HG02763 (cell line): Measurements from ENCODE around the gene PECR.

Experiments
- ATAC-seq: cut with Tn5 transposase; IDR thresholded peaks from one replicate; pipeline ENCODE4 v1.9.1; 2021; ENCODE audit warnings: mild to moderate bottlenecking, moderate library complexity; ENCODE audit not compliant: unreplicated experiment

Gene PECR

DNA sequence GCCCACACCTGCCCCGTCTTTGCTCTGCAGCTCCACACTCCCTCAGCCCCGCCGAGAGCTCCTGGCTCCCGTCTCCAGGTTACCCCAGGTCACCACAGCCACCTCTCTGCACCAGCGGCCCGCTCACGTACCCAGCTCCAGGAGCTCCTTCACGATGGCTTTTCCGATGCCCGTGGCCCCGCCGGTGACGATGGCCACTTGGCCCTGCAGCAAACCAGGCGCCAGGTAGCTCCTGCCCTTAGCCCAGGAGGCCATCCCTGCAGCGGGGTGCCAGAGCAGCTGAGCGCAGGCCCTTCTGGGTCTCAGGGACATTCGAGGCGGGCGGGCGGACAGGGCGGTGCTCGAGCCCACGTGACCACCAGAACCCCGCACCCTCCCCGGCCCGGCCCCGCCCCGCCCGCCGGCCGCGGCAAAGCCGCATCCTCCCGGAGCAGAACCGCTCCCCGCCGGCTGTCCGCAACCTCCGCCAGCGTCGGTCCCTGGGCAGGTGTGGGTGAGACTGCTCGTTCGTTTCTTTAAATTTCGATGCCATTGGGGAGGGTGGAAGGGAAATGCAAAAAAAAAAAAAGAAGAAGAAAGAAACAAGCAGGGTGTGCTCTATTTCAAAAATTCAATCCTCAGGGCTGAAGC, at the start of gene PECR, which contains the start of gene TMEM169:
Gene PECR (minus strand): TSS at position 323 of the 630 bp plus-strand sequence. CDS start 68 bp downstream, at position 255.
Gene TMEM169 (plus strand): TSS at position 433 of the 630 bp plus-strand sequence. CDS start 14,045 bp downstream, outside the sequence.
- peak; percentile 94 for ATAC-seq

DNA sequence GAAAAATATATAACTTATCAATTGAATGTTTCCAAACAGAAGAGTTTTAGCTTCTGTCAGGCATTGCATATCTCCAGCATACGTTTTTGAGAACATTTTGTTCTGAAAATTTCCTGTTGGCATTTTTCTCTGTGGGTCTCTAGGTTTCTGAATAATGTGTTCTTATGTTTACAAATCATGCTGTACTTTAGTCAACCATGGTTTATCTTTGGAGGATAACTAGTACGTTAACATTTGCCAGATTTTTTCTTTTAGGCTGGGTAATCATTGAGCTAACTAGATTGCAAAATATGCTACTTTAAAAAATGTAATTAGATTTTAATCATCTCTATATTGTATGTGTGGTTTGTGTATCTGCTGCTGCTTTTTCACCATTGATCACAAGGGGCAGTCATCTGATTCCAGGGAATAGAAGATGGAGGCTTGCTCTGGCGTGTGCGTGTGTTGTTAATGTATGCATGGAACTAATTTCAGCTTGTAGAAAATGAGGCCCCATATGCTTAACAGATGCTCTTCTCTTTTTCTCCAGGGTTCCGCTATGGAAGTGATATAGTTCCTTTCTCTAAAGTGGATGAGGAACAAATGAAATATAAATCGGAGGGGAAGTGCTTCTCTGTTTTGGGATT, 48.9 kb upstream of the PECR start:
- no peak for ATAC-seq

DNA sequence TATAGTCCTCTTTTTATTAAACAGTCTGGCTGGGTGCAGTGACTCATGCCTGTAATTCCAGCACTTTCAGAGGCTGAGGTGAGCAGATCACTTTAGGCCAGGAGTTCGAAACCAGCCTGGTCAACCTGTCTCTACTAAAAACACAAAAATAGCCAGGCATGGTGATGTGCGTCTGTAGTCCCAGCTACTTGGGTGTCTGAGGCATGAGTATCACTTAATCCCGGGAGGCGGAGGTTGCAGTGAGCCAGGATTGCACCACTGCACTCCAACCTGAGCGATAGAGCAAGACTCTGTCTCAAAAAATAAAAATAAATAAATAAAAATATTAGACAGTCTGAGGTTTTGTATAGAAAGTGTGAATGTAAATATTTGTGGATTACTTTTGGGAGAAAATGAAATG, 45.3 kb upstream of the PECR start:
- no peak for ATAC-seq

DNA sequence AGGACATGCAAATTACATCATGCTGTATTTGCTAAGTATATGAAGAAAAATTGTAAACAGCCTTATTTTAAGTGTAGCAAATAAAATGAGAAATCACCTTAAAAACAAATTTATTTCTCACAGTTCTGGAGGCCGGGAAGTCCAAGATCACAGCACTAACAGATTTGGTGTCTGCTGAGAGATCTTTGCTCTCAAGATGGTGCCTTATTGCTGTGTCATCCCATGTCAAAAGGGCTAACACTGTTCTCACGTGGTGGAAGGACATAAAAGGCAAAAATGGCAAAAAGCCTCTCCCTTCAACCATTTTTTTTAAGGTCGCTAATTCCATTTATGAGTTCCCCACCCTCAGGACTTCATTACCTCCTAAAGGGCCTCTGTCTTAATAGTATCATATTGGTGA, 39.6 kb upstream of the PECR start:
- no peak for ATAC-seq

DNA sequence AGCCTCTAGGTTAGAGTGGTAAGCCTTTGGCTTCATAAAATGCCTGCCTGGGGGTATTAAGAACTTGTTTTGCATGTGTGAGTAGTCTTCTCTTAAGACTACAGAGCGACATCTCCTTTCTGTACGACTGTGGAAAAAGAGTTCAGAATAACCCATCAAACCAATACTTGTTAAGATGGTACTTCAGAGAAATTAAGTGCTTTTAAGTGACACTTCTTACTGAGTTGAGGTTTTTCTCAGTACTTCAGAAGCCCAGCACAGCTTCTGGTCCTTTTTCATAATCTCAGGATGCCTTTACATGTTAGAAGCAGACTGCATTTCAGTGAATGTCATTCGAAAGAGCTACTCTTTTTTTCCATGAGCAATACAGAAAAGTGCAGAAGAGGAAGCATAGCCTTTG, 38.4 kb upstream of the PECR start:
- no peak for ATAC-seq

DNA sequence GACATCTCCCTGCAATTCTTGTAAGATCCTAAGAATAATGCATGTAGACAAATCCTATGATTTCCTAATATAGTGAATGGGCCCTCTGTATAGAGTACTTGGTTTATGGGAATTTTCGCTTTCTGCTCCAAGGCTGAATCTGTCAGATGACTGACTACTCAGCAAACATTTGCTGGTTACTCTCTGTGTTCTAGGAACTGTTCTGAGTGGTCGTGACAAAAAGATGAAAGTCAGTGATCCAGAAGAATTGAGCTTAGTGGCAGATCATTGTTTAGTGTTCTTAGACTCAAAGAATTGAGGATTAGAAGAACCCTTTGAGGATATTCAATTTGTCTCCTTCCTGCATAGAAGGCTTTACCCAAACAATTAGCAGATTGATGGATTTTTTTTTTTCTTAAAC, 37.5 kb upstream of the PECR start:
- no peak for ATAC-seq

DNA sequence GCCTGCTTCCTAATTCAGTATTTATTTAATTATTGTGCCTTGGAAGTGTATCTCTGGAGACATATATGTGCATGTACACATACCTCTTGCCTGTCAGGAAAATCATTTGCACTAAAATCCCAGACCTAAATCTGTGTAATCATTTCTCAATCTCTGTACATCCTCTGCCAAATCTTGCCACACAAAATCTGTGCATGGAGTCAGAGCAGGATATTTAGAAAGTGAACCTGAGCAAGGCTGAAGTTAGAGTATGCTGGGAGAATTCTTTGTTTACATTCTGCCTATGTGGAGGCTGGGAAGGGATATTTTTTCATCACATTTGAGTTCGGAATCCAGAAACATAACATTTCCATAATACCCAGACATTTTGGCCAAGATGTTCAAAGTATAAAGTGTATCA, 36.9 kb upstream of the PECR start:
- ATAC-seq, result no peak

DNA sequence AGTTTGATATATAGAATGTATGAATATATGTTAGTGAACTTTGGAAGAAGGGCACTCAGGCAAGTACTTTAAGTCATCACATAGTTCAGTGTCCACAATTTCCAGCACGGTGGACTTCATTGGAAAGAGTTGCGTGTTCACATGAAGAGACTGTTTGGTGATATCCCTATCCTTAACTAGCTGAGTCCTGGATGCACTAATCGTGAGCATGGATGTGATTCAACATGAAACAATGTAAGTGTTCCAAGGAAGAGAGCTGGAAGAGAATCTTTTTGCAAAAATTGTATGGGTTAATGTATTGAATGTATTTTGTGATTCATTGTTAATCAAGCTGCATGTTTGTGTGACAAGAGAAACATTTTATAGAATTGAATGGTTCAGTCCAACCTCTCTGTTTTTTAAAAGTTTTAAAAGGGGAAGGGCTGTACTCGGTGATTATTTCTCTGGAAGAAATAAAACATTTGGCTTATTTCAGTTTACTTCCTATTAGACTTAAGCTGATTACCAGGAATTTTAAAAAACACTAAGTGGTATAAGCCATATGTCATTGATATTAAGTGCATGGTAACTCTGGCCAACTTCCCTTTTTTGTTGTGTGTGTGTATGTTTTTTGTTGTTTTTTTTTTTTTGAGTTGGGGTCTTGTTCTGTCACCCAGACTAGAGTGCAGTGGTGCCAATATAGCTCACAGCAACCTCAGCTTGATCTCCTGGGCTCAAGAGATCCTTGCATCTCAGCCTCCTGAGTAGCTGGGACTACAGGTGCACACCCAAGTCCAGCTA, 36.1 kb upstream of the PECR start:
- no peak for ATAC-seq

DNA sequence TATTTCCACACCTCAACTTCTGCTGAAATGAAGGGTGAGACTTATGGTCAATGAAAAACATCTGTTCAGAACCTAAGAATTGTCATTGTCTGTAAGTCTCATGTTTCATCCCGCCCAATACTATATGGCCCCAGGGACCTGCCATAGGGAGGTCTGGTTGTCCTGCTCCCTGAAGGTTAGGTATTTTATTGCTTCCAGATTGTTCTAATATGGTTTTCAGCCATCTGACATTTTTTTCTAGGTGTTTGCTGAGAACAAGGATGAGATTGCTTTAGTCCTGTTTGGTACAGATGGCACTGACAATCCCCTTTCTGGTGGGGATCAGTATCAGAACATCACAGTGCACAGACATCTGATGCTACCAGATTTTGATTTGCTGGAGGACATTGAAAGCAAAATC, 34.8 kb upstream of the PECR start:
- no peak for ATAC-seq

DNA sequence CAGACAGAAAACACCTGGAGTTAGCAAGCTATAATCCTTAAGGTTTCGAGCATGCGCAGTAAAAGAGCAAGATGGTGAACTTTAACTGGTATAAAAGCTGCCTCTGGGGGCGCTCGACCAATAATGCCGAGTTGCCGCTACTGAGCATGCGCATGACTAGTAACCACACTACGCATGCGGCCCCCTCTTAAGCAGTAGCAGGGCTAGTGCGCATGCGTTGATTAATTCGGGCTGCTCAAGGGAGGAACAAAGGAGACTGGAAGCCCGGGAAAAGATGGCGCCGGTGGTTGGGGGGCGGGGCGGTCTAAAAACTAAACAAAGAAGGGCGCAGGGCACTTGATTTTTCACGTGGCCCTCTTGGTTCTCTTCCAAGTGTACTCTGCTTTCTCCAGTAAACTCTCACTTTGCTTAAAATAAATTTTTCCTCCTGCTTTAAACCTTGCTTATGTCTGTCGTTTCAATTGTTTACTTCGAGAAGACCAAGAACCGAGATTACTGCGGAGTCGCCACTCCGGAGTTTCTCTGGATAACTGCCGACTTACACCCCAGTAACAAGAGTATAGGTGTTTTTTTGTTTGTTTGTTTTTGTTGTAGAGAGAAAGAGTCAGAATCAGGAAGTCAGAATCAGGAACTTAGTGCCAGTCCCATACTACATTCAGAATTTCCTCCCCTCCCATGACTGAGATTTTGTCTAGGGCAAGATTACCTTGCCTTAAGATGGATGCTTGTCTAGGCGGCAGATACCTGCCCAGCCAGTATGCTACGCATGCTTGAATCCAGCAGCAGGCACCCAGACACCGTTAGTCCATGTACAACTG, 33.3 kb upstream of the PECR start:
- peak; percentile 60 for ATAC-seq

DNA sequence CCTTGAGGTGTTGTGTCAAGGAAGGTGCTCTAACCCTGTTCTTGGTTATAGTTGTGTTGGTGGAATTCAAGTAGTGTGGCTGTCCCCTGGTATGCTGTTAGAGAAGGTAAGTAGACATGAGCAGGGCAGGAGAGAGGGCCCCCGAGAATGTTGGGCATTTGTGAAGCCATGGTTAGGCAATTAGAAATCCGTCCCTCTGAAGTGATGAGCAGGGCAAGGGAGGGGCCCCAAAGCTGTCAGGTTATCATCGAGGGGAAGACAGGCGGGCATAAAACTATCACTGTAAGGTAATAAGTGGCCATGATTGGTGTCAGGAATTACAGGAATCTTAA, 32.7 kb upstream of the PECR start:
- no peak for ATAC-seq

DNA sequence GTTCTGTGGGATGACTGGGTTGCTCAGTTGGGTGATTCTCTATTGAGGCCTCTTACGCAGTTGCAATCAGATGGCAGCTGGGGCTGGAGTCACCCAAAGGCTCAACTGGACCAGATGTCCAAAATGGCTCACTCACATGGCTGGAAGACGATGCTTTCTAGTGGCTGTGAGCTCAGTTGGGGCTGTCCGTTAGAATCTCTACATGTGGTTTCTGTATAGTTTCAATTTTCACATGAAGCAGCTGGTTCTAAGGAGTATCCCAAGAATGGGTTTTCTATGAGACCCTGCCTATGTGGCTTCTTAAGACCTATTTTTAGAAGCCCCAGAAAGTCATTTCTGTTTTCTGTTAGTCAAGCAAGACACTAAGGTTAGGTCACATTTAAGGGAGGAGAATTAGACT, 32.0 kb upstream of the PECR start:
- ATAC-seq, result peak; percentile 48

DNA sequence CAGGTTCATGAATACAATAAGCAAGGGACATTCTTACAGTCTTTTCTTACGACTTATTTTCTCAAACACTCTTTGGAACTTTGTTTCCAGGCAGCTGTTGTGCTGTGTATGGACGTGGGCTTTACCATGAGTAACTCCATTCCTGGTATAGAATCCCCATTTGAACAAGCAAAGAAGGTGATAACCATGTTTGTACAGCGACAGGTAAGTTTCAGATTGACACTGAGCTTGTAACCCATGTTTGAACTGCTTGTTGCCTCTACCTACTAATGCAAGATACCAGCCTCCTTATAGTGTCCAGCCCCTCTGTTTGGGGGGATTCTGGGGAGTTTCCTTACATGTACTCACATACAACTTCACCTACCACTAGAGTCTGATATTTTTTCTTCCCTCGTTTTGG, 31.3 kb upstream of the PECR start:
- ATAC-seq, result no peak

DNA sequence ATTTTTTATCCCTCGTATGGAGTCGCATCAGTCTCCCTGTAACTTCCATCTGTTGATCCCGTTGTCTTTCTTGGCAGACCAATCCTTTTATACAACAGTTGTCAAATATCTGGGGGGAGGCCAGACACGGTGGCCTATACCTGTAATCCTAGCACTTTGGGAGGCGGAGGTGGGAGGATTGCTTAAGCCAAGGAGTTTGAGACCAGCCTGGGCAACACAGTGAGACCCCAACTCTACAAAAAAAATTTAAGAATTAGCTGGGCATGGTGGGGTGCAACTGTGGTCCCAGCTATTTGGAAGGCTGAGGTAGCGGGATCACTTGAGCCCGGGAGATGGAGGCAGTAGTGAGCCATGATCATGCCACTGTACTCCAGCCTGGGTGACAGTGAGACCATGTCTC, 29.5 kb upstream of the PECR start:
- ATAC-seq, result no peak

DNA sequence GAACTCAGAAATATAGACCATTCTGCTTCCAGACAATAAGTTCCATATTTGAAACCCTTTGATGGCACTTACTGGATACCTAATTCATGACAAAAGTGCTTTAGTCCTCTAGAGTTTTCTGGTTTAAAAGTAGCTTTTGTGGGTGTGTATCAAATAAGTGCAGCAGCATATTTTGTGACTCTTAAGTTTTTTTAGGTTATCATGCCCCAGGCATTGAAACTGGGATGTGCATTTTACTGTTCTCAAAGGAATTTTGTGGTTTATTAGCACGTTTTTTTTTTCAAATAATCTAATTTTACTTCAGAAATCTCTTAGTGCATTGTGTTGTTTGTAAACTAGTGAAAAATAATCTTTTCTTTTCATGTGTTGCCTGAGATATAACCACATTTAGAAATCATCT, 29.0 kb upstream of the PECR start:
- ATAC-seq, result no peak

DNA sequence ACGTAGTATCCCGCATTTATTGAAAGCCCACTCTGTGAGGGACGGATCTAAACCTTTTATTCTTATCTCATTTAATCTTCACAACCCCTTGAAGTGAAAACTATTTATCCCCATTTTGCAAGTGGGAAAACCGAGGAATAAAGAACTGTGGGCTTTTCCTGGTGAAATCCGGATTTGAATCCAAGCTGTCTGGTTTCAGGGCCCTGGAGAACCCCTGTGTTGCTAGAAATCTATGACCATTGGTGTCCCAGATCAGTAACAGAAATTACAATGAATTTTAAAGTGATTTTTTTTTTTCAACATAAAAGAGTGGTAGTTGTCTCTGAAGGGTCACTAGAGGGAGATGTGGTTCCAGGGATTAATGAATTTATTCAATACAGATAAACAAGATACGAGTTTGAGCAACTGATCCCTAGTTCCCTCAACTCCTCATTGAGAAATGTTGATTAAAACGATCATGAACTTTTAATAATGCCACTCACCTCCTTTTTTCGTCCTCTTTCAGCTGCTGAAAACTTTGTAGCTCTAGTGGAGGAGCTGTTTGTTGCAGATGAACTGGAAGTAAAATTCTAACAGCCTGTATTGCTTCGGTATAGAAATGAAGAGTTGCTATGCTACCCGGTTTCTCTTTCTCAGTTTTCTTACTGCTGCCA, 28.5 kb upstream of the PECR start:
- no peak for ATAC-seq

DNA sequence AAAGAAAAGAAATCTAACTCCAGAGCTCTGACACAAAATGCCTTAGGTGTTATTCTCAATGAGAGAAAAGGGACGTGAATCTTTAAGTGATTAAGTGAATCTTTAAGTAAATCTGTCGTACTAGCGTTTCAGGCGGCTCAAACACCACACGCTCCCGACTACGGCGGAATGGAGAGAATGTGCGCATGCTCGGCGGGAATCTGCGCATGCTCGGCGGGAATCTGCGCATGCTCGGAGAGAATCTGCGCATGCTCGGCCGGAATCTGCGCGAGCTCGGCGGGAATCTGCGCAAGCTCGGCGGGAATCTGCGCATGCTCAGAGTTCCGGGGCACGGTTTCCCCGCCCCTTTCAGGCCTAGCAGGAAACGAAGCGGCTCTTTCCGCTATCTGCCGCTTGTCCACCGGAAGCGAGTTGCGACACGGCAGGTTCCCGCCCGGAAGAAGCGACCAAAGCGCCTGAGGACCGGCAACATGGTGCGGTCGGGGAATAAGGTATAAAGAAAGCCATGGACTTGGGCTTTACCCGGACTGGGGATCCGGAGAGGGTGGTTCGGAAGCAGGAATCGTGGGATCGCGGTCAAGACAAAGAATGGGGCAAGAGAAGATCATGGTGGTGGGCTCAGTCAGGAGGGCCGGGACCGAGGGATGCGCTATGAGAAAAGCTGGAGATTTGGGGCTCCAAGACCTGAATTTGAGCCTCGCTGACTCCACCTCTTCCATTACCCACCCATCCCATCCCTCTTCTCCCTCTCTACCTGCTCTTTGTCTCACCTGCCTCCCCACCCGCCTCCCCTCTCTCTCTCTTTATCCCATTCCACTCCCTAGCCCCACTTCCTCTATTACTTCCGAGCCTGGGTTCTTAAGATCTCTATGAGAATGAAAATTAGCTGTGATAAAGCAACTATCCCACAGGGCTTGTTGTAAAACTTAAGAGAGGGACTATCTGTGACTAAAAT, 27.6 kb upstream of the PECR start, which contains the start of gene XRCC5:
Gene XRCC5 (plus strand): TSS at position 382 of the 955 bp plus-strand sequence. CDS start 89 bp downstream, at position 471.
- ATAC-seq, result peak; percentile 59

DNA sequence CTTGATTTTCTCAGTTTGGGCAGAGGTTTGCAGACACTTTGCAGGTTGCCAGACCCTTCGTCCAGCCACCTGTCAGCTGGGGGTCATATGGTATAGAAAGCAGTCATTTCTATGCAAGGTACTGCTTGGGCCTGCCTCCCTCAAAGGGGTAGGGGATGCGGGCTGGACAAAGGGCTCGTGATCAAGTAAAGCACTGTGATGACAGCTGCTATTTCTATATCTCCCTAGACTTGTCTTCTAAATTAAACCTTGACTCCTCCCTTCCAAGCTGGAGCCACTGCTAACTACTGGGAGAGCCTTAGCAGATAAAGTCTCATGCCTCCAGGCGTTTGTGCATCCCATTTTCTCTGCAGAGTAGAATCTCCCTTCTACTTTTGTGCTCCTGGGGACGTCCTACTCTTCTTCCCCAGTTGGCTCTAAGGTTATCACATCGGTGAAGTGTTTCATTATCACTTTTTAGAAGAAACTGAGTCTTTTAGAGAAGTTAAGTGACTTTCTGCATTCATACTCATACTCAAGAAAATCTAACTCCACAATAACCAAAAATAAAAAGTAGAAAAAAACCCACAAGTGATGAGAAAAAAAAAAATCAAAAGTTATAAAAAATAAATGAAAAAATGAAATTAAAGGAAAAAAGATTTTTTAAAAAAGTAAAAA, 26.8 kb upstream of the PECR start:
- ATAC-seq, result no peak

DNA sequence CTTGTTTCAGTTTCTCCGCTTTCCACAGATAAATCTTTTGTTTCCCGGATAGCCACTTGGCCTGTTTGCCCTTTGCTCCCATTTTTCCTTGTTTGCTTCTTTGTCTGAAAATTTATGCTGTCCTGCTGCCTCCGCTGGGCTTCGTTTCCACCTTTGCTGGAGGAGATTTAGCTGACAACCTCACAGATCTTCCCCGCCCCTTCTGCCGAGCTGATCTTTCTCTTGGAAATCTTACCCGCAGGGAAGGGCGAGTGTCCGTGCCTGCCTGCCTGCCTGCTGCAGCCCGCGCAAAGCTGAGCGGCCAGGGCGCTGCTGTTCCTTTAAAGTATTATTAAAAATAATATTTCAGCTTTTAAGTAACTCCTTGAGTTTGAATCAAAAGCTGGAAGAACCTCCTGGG, 26.2 kb upstream of the PECR start:
- ATAC-seq, result no peak
